Natural killer cell (primary cell): ENCODE results near the gene MUC12. TPM values are rescaled to one million over a fixed set of nuclear protein-coding genes. Genes with fewer than 3 reads are reported as not detected.

Source experiments
- ATAC-seq, 3 donors: fragments of 150-1000 bp in 2 of 3; fragments of 200-7000 bp in 1 of 3; cut with Tn5 transposase; 1 replicate in 1 of 3; 2 replicates in 2 of 3; pipeline ENCODE4 v1.10.0; 2021; ENCODE audit warnings: mild to moderate bottlenecking in 2 of 3, moderate library complexity in 2 of 3
- DNase-seq, 2 donors: peaks; one replicate each; pipeline versions ENCODE4 v3.0.0 to v3.0.0-alpha.2; 2013 to 2021; ENCODE audit warnings: mixed read lengths in 1 of 2
- H3K27ac ChIP-seq: one replicate; pipeline ENCODE4 v1.5.1; 2013; ENCODE audit warnings: mild to moderate bottlenecking, low read length
- H3K27me3 ChIP-seq: one replicate; pipeline ENCODE4 v1.6.1; 2013; ENCODE audit warnings: low read length; ENCODE audit not compliant: control insufficient read depth, insufficient read depth
- H3K36me3 ChIP-seq: one replicate; pipeline ENCODE4 v1.6.1; 2013; ENCODE audit warnings: low read length; ENCODE audit not compliant: control insufficient read depth, insufficient read depth
- H3K4me1 ChIP-seq: one replicate; pipeline ENCODE4 v1.6.1; 2013; ENCODE audit warnings: low read length; ENCODE audit not compliant: control insufficient read depth, insufficient read depth
- H3K4me3 ChIP-seq: one replicate; pipeline ENCODE4 v1.5.1; 2013; ENCODE audit warnings: low read length
- H3K9me3 ChIP-seq: one replicate; pipeline ENCODE4 v1.6.1; 2013; ENCODE audit warnings: low read length; ENCODE audit not compliant: control insufficient read depth, insufficient read depth
- H3K27ac Mint-ChIP-seq, 2 donors: one replicate each; pipeline ENCODE4 v1.8.0; 2022; ENCODE audit warnings: mild to moderate bottlenecking in 2 of 2, mixed read lengths in 2 of 2, moderate library complexity in 1 of 2
- H3K27me3 Mint-ChIP-seq, 2 donors: one replicate each; pipeline ENCODE4 v1.8.0; 2022; ENCODE audit warnings: low read depth in 2 of 2, mixed read lengths in 2 of 2
- H3K36me3 Mint-ChIP-seq: one replicate; pipeline ENCODE4 v1.8.0; 2022; ENCODE audit warnings: mixed read lengths
- H3K4me1 Mint-ChIP-seq, 2 donors: one replicate each; pipeline ENCODE4 v1.8.0; 2022; ENCODE audit warnings: mixed read lengths in 2 of 2
- H3K4me3 Mint-ChIP-seq: one replicate; pipeline ENCODE4 v1.8.0; 2022; ENCODE audit warnings: mild to moderate bottlenecking, moderate library complexity, mixed read lengths
- H3K9me3 Mint-ChIP-seq, 2 donors: one replicate each; pipeline ENCODE4 v1.8.0; 2022; ENCODE audit warnings: mixed read lengths in 2 of 2
- CTCF ChIP-seq: fragments of 200-600 bp; IDR thresholded peaks from one replicate; pipeline ENCODE4 v1.8.0; 2022; ENCODE audit warnings: antibody characterized with exemption
- WGBS: methylation state at CpG from one replicate; pipeline ENCODE4 v1.1.7; 2013; ENCODE audit warnings: missing lambda C conversion rate; ENCODE audit not compliant: insufficient coverage; 5-methylcytosine and 5-hydroxymethylcytosine counted together
- intact Hi-C: fragments of 100-400 bp; cut with micrococcal nuclease; formaldehyde crosslinking; loops from one replicate; pipeline ENCODE4 v1.14.2; 2022
- total RNA-seq, 4 donors: library from RNA; stranded (reverse); fragments of 120-200 nt in 1 of 4; gene quantifications; one replicate each; pipeline versions ENCODE4 v1.2.3 to v1.2.4, GENCODE V29; 2013 to 2022

The MUC12 gene
- total RNA-seq, 3 donors from 2014 or later (not counting 1 experiment from before 2014, with no cell fraction given), result 1.2 to 4.6 TPM; not detected in 1

GRCh38 chr7:100942045-100942774 is 27.2 kb upstream of the MUC12 start:
- no peaks in the 10 kb centered on the region for H3K9me3 ChIP-seq
- no peak for DNase-seq
- Mint-ChIP-seq H3K9me3 (no peaks in the 10 kb centered on the region), H3K27me3 (peaks cover 14 to 17% of the 10 kb centered on the region in 2 donors), H3K4me1 (peaks cover 0 to 5% of the 10 kb centered on the region in 2 donors), H3K36me3 (no peaks in the 10 kb centered on the region), H3K4me3 (no peak overlapping the region), H3K27ac (no peak overlapping the region)
- WGBS, result 81% methylated on average over 7 of the region's 9 CpGs
- no peaks in the 10 kb centered on the region for H3K4me1 ChIP-seq
- no peak overlapping the region for H3K4me3 ChIP-seq
- H3K36me3 ChIP-seq, result no peaks in the 10 kb centered on the region
- ATAC-seq, result no peak
- H3K27ac ChIP-seq, result no peak overlapping the region
- no peak for TF ChIP-seq CTCF
- intact Hi-C loops, result no loop called here
- H3K27me3 ChIP-seq, result no peaks in the 10 kb centered on the region

GRCh38 chr7:100943693-100944092 is 25.7 kb upstream of the MUC12 start:
- Mint-ChIP-seq H3K9me3 (no peaks in the 10 kb centered on the region), H3K27ac (no peak overlapping the region), H3K4me3 (no peak overlapping the region), H3K4me1 (peaks cover 0 to 5% of the 10 kb centered on the region in 2 donors), H3K36me3 (no peaks in the 10 kb centered on the region), H3K27me3 (peaks cover 14 to 15% of the 10 kb centered on the region in 2 donors)
- WGBS, result 82% methylated on average over 5 of the region's 5 CpGs
- intact Hi-C loops, result no loop called here
- DNase-seq (no peak), ATAC-seq (no peak)
- Histone ChIP-seq H3K27ac (no peak overlapping the region), H3K4me1 (no peaks in the 10 kb centered on the region), H3K9me3 (no peaks in the 10 kb centered on the region), H3K36me3 (no peaks in the 10 kb centered on the region), H3K4me3 (no peak overlapping the region), H3K27me3 (no peaks in the 10 kb centered on the region)
- TF ChIP-seq CTCF, result no peak

- Histone ChIP-seq H3K4me1 (no peaks in the 10 kb centered on the region), H3K27me3 (no peaks in the 10 kb centered on the region), H3K36me3 (no peaks in the 10 kb centered on the region), H3K9me3 (no peaks in the 10 kb centered on the region), H3K27ac (no peak overlapping the region), H3K4me3 (no peak overlapping the region)
- H3K4me3 Mint-ChIP-seq, result no peak overlapping the region
- 83% methylated on average over 4 of the region's 4 CpGs for WGBS
- no peak overlapping the region for H3K27ac Mint-ChIP-seq
- intact Hi-C loops, result no loop called here
- H3K4me1 Mint-ChIP-seq, result peaks cover 0 to 5% of the 10 kb centered on the region in 2 donors
- TF ChIP-seq CTCF, result no peak
- no peaks in the 10 kb centered on the region for H3K9me3 Mint-ChIP-seq
- peaks cover 14 to 17% of the 10 kb centered on the region in 2 donors for H3K27me3 Mint-ChIP-seq
- no peaks in the 10 kb centered on the region for H3K36me3 Mint-ChIP-seq
- no peak for DNase-seq
- ATAC-seq, result no peak
These were observed 25.2 kb upstream of the MUC12 start for GRCh38 chr7:100944138-100944537.

- no peaks in the 10 kb centered on the region for H3K4me1 ChIP-seq
- no peak overlapping the region for H3K27ac ChIP-seq
- intact Hi-C loops, result no loop called here
- H3K36me3 Mint-ChIP-seq, result no peaks in the 10 kb centered on the region
- H3K27ac Mint-ChIP-seq, result no peak overlapping the region
- H3K4me1 Mint-ChIP-seq, result peaks cover 0 to 5% of the 10 kb centered on the region in 2 donors
- H3K9me3 Mint-ChIP-seq, result no peaks in the 10 kb centered on the region
- no peak overlapping the region for H3K4me3 Mint-ChIP-seq
- H3K9me3 ChIP-seq, result no peaks in the 10 kb centered on the region
- H3K36me3 ChIP-seq, result no peaks in the 10 kb centered on the region
- peaks cover 19 to 27% of the 10 kb centered on the region in 2 donors for H3K27me3 Mint-ChIP-seq
- no peaks in the 10 kb centered on the region for H3K27me3 ChIP-seq
- no peak for TF ChIP-seq CTCF
- DNase-seq (no peak), ATAC-seq (no peak)
- no peak overlapping the region for H3K4me3 ChIP-seq
- 100% methylated on average over 2 of the region's 4 CpGs for WGBS
These were observed 23.3 kb upstream of the MUC12 start for GRCh38 chr7:100946111-100946510.
